IMR-90 (cell line): ENCODE results near the gene FXN. TPM values are rescaled to one million over a fixed set of nuclear protein-coding genes. Genes with fewer than 3 reads are reported as not detected.

Source experiments
- ATAC-seq: fragments of 200-7000 bp; cut with Tn5 transposase; 2 replicates; pipeline ENCODE4 v1.9.1; 2020; ENCODE audit warnings: low read depth, mild to moderate bottlenecking, moderate library complexity
- BruUV-seq: library from RNA; stranded (reverse); fragments of 400-500 nt; replicated peaks from 2 replicates; lab custom pipeline; 2021; lab: Mats Ljungman, UMichigan
- CTCF ChIA-PET: fragments of 300-600 bp; formaldehyde crosslinking; extraction: SDS; loops from one replicate; lab custom pipeline; 2021; ENCODE audit warnings: antibody characterized with exemption; lab: Yijun Ruan, JAX
- POLR2A ChIA-PET: fragments of 300-600 bp; sonication (Branson Sonifier 250); formaldehyde crosslinking; loops from one replicate; lab custom pipeline; 2022; ENCODE audit warnings: antibody characterized with exemption; ENCODE audit not compliant: unreplicated experiment; lab: Charles Lee
- DNase-seq: peaks from one replicate; pipeline ENCODE4 v3.0.0; 2013
- H2AFZ ChIP-seq: replicated peaks from 2 replicates; pipeline ENCODE3; 2013; ENCODE audit warnings: low read length, mild to moderate bottlenecking; ENCODE audit not compliant: poor library complexity
- H2AK5ac ChIP-seq: 2 replicates; pipeline ENCODE4 v1.6.1; 2013; ENCODE audit warnings: low read depth, low read length, inconsistent platforms
- H2AK9ac ChIP-seq: replicated peaks from 2 replicates; pipeline ENCODE3; 2013; ENCODE audit warnings: mild to moderate bottlenecking, low read depth, low read length, moderate library complexity; ENCODE audit not compliant: poor library complexity
- H2BK120ac ChIP-seq: 2 replicates; pipeline ENCODE4 v1.6.1; 2013; ENCODE audit warnings: low read depth, low read length, inconsistent platforms
- H2BK15ac ChIP-seq: 3 replicates; pipeline ENCODE4 v1.6.1; 2013; ENCODE audit warnings: low read depth, low read length, inconsistent platforms
- H2BK20ac ChIP-seq: 2 replicates; pipeline ENCODE4 v1.6.1; 2013; ENCODE audit warnings: low read depth, mild to moderate bottlenecking, inconsistent platforms, low read length, moderate library complexity
- H2BK5ac ChIP-seq: 2 replicates; pipeline ENCODE4 v1.6.1; 2013; ENCODE audit warnings: mild to moderate bottlenecking, low read depth, low read length, inconsistent platforms; ENCODE audit not compliant: poor library complexity, severe bottlenecking
- H3K14ac ChIP-seq: replicated peaks from 2 replicates; pipeline ENCODE4 v1.6.1; 2013; ENCODE audit warnings: low read depth, low read length, inconsistent platforms
- H3K18ac ChIP-seq: 2 replicates; pipeline ENCODE4 v1.6.1; 2013; ENCODE audit warnings: low read depth, low read length, control low read depth
- H3K23ac ChIP-seq: 2 replicates; pipeline ENCODE4 v1.6.1; 2013; ENCODE audit warnings: low read depth, low read length, inconsistent platforms
- H3K27ac ChIP-seq: 2 replicates; pipeline ENCODE4 v1.5.1; 2013; ENCODE audit warnings: mild to moderate bottlenecking, control low read depth, low read length; ENCODE audit not compliant: insufficient read depth
- H3K27me3 ChIP-seq: 2 replicates; pipeline ENCODE4 v1.6.1; 2013; ENCODE audit warnings: low read length; ENCODE audit not compliant: control insufficient read depth, insufficient read depth
- H3K36me3 ChIP-seq: 2 replicates; pipeline ENCODE4 v1.6.1; 2013; ENCODE audit warnings: low read length, mixed read lengths; ENCODE audit not compliant: control insufficient read depth, insufficient read depth
- H3K4ac ChIP-seq: 2 replicates; pipeline ENCODE4 v1.6.1; 2013; ENCODE audit warnings: low read depth, low read length, inconsistent platforms
- H3K4me1 ChIP-seq: 2 replicates; pipeline ENCODE4 v1.6.1; 2013; ENCODE audit warnings: low read length, mixed read lengths; ENCODE audit not compliant: control insufficient read depth, insufficient read depth
- H3K4me2 ChIP-seq: 2 replicates; pipeline ENCODE4 v1.6.1; 2013; ENCODE audit warnings: low read depth, mild to moderate bottlenecking, control low read depth, low read length, moderate library complexity
- H3K4me3 ChIP-seq: 2 replicates; pipeline ENCODE4 v1.5.1; 2013; ENCODE audit warnings: low read depth, mild to moderate bottlenecking, control low read depth, low read length, moderate library complexity; ENCODE audit not compliant: insufficient read depth
- H3K56ac ChIP-seq: 2 replicates; pipeline ENCODE4 v1.6.1; 2013; ENCODE audit warnings: low read length, inconsistent platforms; ENCODE audit not compliant: insufficient read depth; ENCODE audit errors: extremely low read depth
- H3K79me1 ChIP-seq, 2 experiments: 2 replicates each; pipeline ENCODE4 v1.6.1; 2013; ENCODE audit warnings: low read length in 2 of 2, inconsistent platforms in 1 of 2, low read depth in 1 of 2
- H3K9ac ChIP-seq: 2 replicates; pipeline ENCODE4 v1.6.1; 2013; ENCODE audit warnings: low read depth, low read length, control low read depth
- H3K9me1 ChIP-seq: 2 replicates; pipeline ENCODE4 v1.6.1; 2013; ENCODE audit warnings: low read length, inconsistent platforms; ENCODE audit not compliant: insufficient read depth
- H3K9me3 ChIP-seq: 2 replicates; pipeline ENCODE4 v1.6.1; 2013; ENCODE audit warnings: low read length; ENCODE audit not compliant: control insufficient read depth, insufficient read depth
- H4K20me1 ChIP-seq: 2 replicates; pipeline ENCODE4 v1.6.1; 2013; ENCODE audit warnings: low read length, inconsistent platforms; ENCODE audit not compliant: insufficient read depth
- H4K5ac ChIP-seq: 2 replicates; pipeline ENCODE4 v1.6.1; 2013; ENCODE audit warnings: mild to moderate bottlenecking, low read depth, low read length, control low read depth
- H4K8ac ChIP-seq, 2 experiments: 2 replicates each; pipeline ENCODE4 v1.6.1; 2013; ENCODE audit warnings: low read depth in 2 of 2, low read length in 2 of 2, control low read depth in 1 of 2, inconsistent platforms in 1 of 2
- H4K91ac ChIP-seq: 2 replicates; pipeline ENCODE4 v1.6.1; 2013; ENCODE audit warnings: low read depth, low read length, inconsistent platforms; ENCODE audit not compliant: insufficient read depth
- BHLHE40 ChIP-seq: fragments of 150-350 bp; IDR thresholded peaks from 2 replicates; pipeline ENCODE4 v1.6.1; 2016; ENCODE audit warnings: mild to moderate bottlenecking, low read depth, low read length
- CEBPB ChIP-seq: IDR thresholded peaks from 2 replicates; pipeline ENCODE4 v1.6.1; 2012; ENCODE audit warnings: low read depth, low read length, improper control_type of control experiment
- CHD1 ChIP-seq: IDR thresholded peaks from 2 replicates; pipeline ENCODE4 v1.6.1; 2012; ENCODE audit warnings: low read depth, low read length, improper control_type of control experiment
- CTCF ChIP-seq: conservative IDR thresholded peaks from 2 replicates; pipeline ENCODE4 v1.5.1; 2012; ENCODE audit warnings: mild to moderate bottlenecking, low read depth, low read length, improper control_type of control experiment
- ELK1 ChIP-seq: fragments of 150-350 bp; IDR thresholded peaks from 2 replicates; pipeline ENCODE4 v1.6.1; 2016; ENCODE audit warnings: low read depth, mild to moderate bottlenecking, low read length, moderate library complexity, borderline replicate concordance
- FOS ChIP-seq: fragments of 150-350 bp; IDR thresholded peaks from 2 replicates; pipeline ENCODE4 v1.6.1; 2016; ENCODE audit warnings: low read depth, low read length
- MAFK ChIP-seq: IDR thresholded peaks from 2 replicates; pipeline ENCODE4 v1.6.1; 2012; ENCODE audit warnings: low read depth, low read length, improper control_type of control experiment
- MAZ ChIP-seq: IDR thresholded peaks from 2 replicates; pipeline ENCODE4 v1.6.1; 2012; ENCODE audit warnings: low read depth, mild to moderate bottlenecking, low read length, improper control_type of control experiment, moderate library complexity, borderline replicate concordance
- MXI1 ChIP-seq: IDR thresholded peaks from 2 replicates; pipeline ENCODE4 v1.6.1; 2012; ENCODE audit warnings: low read depth, mild to moderate bottlenecking, low read length, moderate library complexity, borderline replicate concordance
- NFE2L2 ChIP-seq: fragments of 150-350 bp; IDR thresholded peaks from 2 replicates; pipeline ENCODE4 v1.6.1; 2016; ENCODE audit warnings: low read depth, mild to moderate bottlenecking, low read length
- RAD21 ChIP-seq: IDR thresholded peaks from 2 replicates; pipeline ENCODE4 v1.6.1; 2012; ENCODE audit warnings: low read length, improper control_type of control experiment
- RCOR1 ChIP-seq: IDR thresholded peaks from 2 replicates; pipeline ENCODE4 v1.6.1; 2012; ENCODE audit warnings: mild to moderate bottlenecking, low read length, improper control_type of control experiment; ENCODE audit not compliant: insufficient replicate concordance
- RFX5 ChIP-seq: IDR thresholded peaks from 2 replicates; pipeline ENCODE4 v1.8.0; 2012; ENCODE audit warnings: low read depth, mild to moderate bottlenecking, low read length, moderate library complexity
- USF2 ChIP-seq: fragments of 150-350 bp; IDR thresholded peaks from 2 replicates; pipeline ENCODE4 v1.6.1; 2017; ENCODE audit warnings: mild to moderate bottlenecking, antibody characterized with exemption, low read length, low read depth
- WGBS, 2 experiments: methylation state at CpG; one replicate each; pipeline versions ENCODE4 v1.1.5 to v1.1.7; 2013; ENCODE audit warnings: missing lambda C conversion rate in 2 of 2; ENCODE audit not compliant: insufficient read length in 1 of 2; ENCODE audit errors: extremely low coverage in 2 of 2; 5-methylcytosine and 5-hydroxymethylcytosine counted together
- dilution Hi-C: fragments of 300-500 bp; cut with HindIII; formaldehyde crosslinking; loops from one replicate; pipeline ENCODE4 v1.14.3; 2018; ENCODE audit warnings: low sequenced_read_pairs; ENCODE audit not compliant: unreplicated experiment
- in situ Hi-C: fragments of 300-500 bp; cut with MboI; formaldehyde crosslinking; loops from 3 replicates; pipeline ENCODE4 v1.14.3; 2019; ENCODE audit warnings: low sequenced_read_pairs, inconsistent platforms, mixed read lengths
- intact Hi-C: fragments of 100-400 bp; cut with micrococcal nuclease; formaldehyde crosslinking; loops from 2 replicates; pipeline ENCODE4 v1.10.0; 2022
- polyA plus RNA-seq, 3 experiments: library from polyadenylated mRNA; depleted of rRNA; stranded (reverse); fragments of >200 nt; gene quantifications; 2 replicates each; pipeline ENCODE4 v1.2.3, GENCODE V29; 2012; ENCODE audit warnings: low replicate concordance in 1 of 3
- total RNA-seq: library from RNA; depleted of rRNA; stranded (reverse); fragments of >200 nt; gene quantifications from 2 replicates; pipeline ENCODE4 v1.2.3, GENCODE V29; 2012

The FXN gene
- total and polyA plus RNA-seq, 2 of the 4 experiments (the other 2 are of a cell fraction), result 3.9 to 18.1 TPM

- Histone ChIP-seq H2BK20ac (no peak overlapping the region), H2AK9ac (no peak overlapping the region), H4K20me1 (no peaks in the 10 kb centered on the region), H2AK5ac (no peak overlapping the region), H2AFZ (no peak overlapping the region), H3K36me3 (no peaks in the 10 kb centered on the region), H2BK5ac (no peak overlapping the region), H4K8ac (no peak overlapping the region), H2BK120ac (no peak overlapping the region), H3K4ac (no peak overlapping the region), H3K23ac (no peak overlapping the region), H3K4me2 (no peak overlapping the region), H3K9me3 (no peaks in the 10 kb centered on the region), H3K18ac (no peak overlapping the region), H3K14ac (no peak overlapping the region), H3K9ac (no peak overlapping the region), H3K27ac (no peak overlapping the region), H3K56ac (no peak overlapping the region), H3K4me3 (no peak overlapping the region), H4K5ac (no peak overlapping the region), H4K91ac (no peak overlapping the region), H3K4me1 (no peaks in the 10 kb centered on the region), H3K9me1 (no peaks in the 10 kb centered on the region), H3K79me1 (no peaks in the 10 kb centered on the region), H3K27me3 (peaks cover 6% of the 10 kb centered on the region), H2BK15ac (no peak overlapping the region)
- TF ChIP-seq MAZ (no peak), RFX5 (no peak), MAFK (no peak), USF2 (no peak), BHLHE40 (no peak), NFE2L2 (no peak), CHD1 (no peak), ELK1 (no peak), FOS (no peak), CTCF (no peak), CEBPB (no peak), MXI1 (no peak), RCOR1 (no peak), RAD21 (no peak)
- DNase-seq (no peak), ATAC-seq (no peak)
- CTCF ChIA-PET, result no interaction called here
- no TSS peak for BruUV-seq
- in situ Hi-C loops (no loop called here), dilution Hi-C loops (no loop called here), intact Hi-C loops (loop anchor here (10.0 kb wide), 1 partner anchor 651 kb away; no protein-coding TSS in a partner anchor)
- no CpG with 5 or more reads among the region's 3 CpGs for WGBS, 2 experiments
- POLR2A ChIA-PET, result no interaction called here
Observed at GRCh38 chr9:68995776-68996175, 39.8 kb upstream of the FXN start.
